IPS-20b (cell line): ENCODE data around the gene CKAP5.
A peak's percentile ranks its signal among the peaks of the same experiment; 100 is the strongest.
"Not testable (repeated sequence)": the region's sequence is repeated elsewhere in the genome, so short reads cannot be mapped to it uniquely, and the experiment has no call there.

Source experiments
- H3K27ac ChIP-seq: one replicate; pipeline ENCODE4 v1.5.1; 2013; ENCODE audit warnings: low read length
- H3K27me3 ChIP-seq: 2 replicates; pipeline ENCODE4 v1.6.1; 2013; ENCODE audit warnings: mild to moderate bottlenecking, low read length, inconsistent platforms; ENCODE audit not compliant: insufficient read depth
- H3K36me3 ChIP-seq: 2 replicates; pipeline ENCODE4 v1.6.1; 2013; ENCODE audit warnings: low read depth, mild to moderate bottlenecking, inconsistent platforms, low read length, moderate library complexity; ENCODE audit not compliant: insufficient read depth
- H3K4me1 ChIP-seq: 2 replicates; pipeline ENCODE4 v1.6.1; 2013; ENCODE audit warnings: mild to moderate bottlenecking, control low read depth, inconsistent platforms, low read length, moderate library complexity; ENCODE audit not compliant: insufficient read depth
- H3K4me3 ChIP-seq: 2 replicates; pipeline ENCODE4 v1.5.1; 2013; ENCODE audit warnings: mild to moderate bottlenecking, low read length, inconsistent platforms
- H3K9ac ChIP-seq: 2 replicates; pipeline ENCODE4 v1.6.1; 2013; ENCODE audit warnings: low read depth, mild to moderate bottlenecking, inconsistent platforms, low read length, moderate library complexity
- H3K9me3 ChIP-seq: 2 replicates; pipeline ENCODE4 v1.6.1; 2013; ENCODE audit warnings: mild to moderate bottlenecking, low read depth, low read length, inconsistent platforms; ENCODE audit not compliant: insufficient read depth

Gene CKAP5

GRCh38 chr11:46827995-46828394 lies 18.1 kb downstream of the CKAP5 start:
- Histone ChIP-seq H3K27ac (no peak overlapping the region), H3K27me3 (no peaks in the 10 kb centered on the region), H3K4me3 (no peak overlapping the region), H3K9ac (no peak overlapping the region), H3K4me1 (peaks cover 13% of the 10 kb centered on the region), H3K9me3 (no peaks in the 10 kb centered on the region), H3K36me3 (no peaks in the 10 kb centered on the region)

GRCh38 chr11:46826310-46827044 lies 19.6 kb downstream of the CKAP5 start:
- Histone ChIP-seq H3K27ac (no peak overlapping the region), H3K36me3 (no peaks in the 10 kb centered on the region), H3K4me3 (peak overlapping the region; percentile 77), H3K9ac (peak overlapping the region; percentile 64; the same call in 1 of the 2 replicates), H3K9me3 (no peaks in the 10 kb centered on the region), H3K4me1 (peaks cover 13% of the 10 kb centered on the region), H3K27me3 (no peaks in the 10 kb centered on the region)

- H3K4me1 ChIP-seq = no peaks in the 10 kb centered on the region
- no peak overlapping the region for H3K4me3 ChIP-seq
- no peak overlapping the region for H3K27ac ChIP-seq
- H3K9ac ChIP-seq = no peak overlapping the region
- no peaks in the 10 kb centered on the region for H3K27me3 ChIP-seq
- peaks cover 74% of the 10 kb centered on the region for H3K36me3 ChIP-seq
- no peaks in the 10 kb centered on the region for H3K9me3 ChIP-seq
These were observed 37.2 kb downstream of the CKAP5 start for GRCh38 chr11:46808799-46809431.

- Histone ChIP-seq H3K9ac (no peak overlapping the region), H3K36me3 (peaks cover 81% of the 10 kb centered on the region), H3K4me1 (no peaks in the 10 kb centered on the region), H3K9me3 (no peaks in the 10 kb centered on the region), H3K27me3 (no peaks in the 10 kb centered on the region), H3K27ac (no peak overlapping the region), H3K4me3 (no peak overlapping the region)
These were observed 44.2 kb downstream of the CKAP5 start for GRCh38 chr11:46801694-46802470.

- no peaks in the 10 kb centered on the region for H3K4me1 ChIP-seq
- peaks cover 82% of the 10 kb centered on the region for H3K36me3 ChIP-seq
- no peaks in the 10 kb centered on the region for H3K9me3 ChIP-seq
- H3K9ac ChIP-seq = no peak overlapping the region
- H3K4me3 ChIP-seq = no peak overlapping the region
- no peak overlapping the region for H3K27ac ChIP-seq
- H3K27me3 ChIP-seq = no peaks in the 10 kb centered on the region
These were observed 45.9 kb downstream of the CKAP5 start for GRCh38 chr11:46800177-46800576.

GRCh38 chr11:46799725-46800124 lies 46.4 kb downstream of the CKAP5 start:
- not testable (repeated sequence) for H3K27ac ChIP-seq, H3K4me1 ChIP-seq, H3K27me3 ChIP-seq, H3K4me3 ChIP-seq, H3K9me3 ChIP-seq, H3K9ac ChIP-seq
- H3K36me3 ChIP-seq = peaks cover 86% of the 10 kb centered on the region

GRCh38 chr11:46778416-46778815 lies 67.7 kb downstream of the CKAP5 start:
- H3K9me3 ChIP-seq = no peaks in the 10 kb centered on the region
- H3K27ac ChIP-seq = no peak overlapping the region
- no peaks in the 10 kb centered on the region for H3K27me3 ChIP-seq
- H3K4me1 ChIP-seq = no peaks in the 10 kb centered on the region
- peaks cover 91% of the 10 kb centered on the region for H3K36me3 ChIP-seq
- no peak overlapping the region for H3K4me3 ChIP-seq
- no peak overlapping the region for H3K9ac ChIP-seq

- no peak overlapping the region for H3K4me3 ChIP-seq
- no peak overlapping the region for H3K27ac ChIP-seq
- no peaks in the 10 kb centered on the region for H3K9me3 ChIP-seq
- no peaks in the 10 kb centered on the region for H3K27me3 ChIP-seq
- peaks cover 88% of the 10 kb centered on the region for H3K36me3 ChIP-seq
- H3K4me1 ChIP-seq = no peaks in the 10 kb centered on the region
- no peak overlapping the region for H3K9ac ChIP-seq
These were observed 69.2 kb downstream of the CKAP5 start for GRCh38 chr11:46776878-46777277.

GRCh38 chr11:46769636-46770221 lies 76.4 kb downstream of the CKAP5 start:
- H3K4me1 ChIP-seq = peaks cover 6% of the 10 kb centered on the region; the same call in 1 of the 2 replicates
- H3K36me3 ChIP-seq = peaks cover 83% of the 10 kb centered on the region
- H3K9me3 ChIP-seq = no peaks in the 10 kb centered on the region
- no peaks in the 10 kb centered on the region for H3K27me3 ChIP-seq
- no peak overlapping the region for H3K27ac ChIP-seq
- no peak overlapping the region for H3K4me3 ChIP-seq
- H3K9ac ChIP-seq = no peak overlapping the region

GRCh38 chr11:46766656-46767055 lies 79.4 kb downstream of the CKAP5 start:
- H3K27me3 ChIP-seq = no peaks in the 10 kb centered on the region
- H3K9ac ChIP-seq = no peak overlapping the region
- peaks cover 92% of the 10 kb centered on the region for H3K36me3 ChIP-seq
- no peak overlapping the region for H3K4me3 ChIP-seq
- no peaks in the 10 kb centered on the region for H3K9me3 ChIP-seq
- no peak overlapping the region for H3K27ac ChIP-seq
- H3K4me1 ChIP-seq = peaks cover 6% of the 10 kb centered on the region; the same call in 1 of the 2 replicates

GRCh38 chr11:46762248-46762647 lies 83.8 kb downstream of the CKAP5 start:
- H3K9ac ChIP-seq = no peak overlapping the region
- no peaks in the 10 kb centered on the region for H3K9me3 ChIP-seq
- no peak overlapping the region for H3K27ac ChIP-seq
- no peaks in the 10 kb centered on the region for H3K27me3 ChIP-seq
- peaks cover 91% of the 10 kb centered on the region for H3K36me3 ChIP-seq
- H3K4me1 ChIP-seq = peaks cover 6% of the 10 kb centered on the region; the same call in 1 of the 2 replicates
- no peak overlapping the region for H3K4me3 ChIP-seq
